Activated CD8-positive, alpha-beta memory T cell treated with anti-CD3 and anti-CD28 coated beads for 24 hours (primary cell): Measurements from ENCODE around the gene MEPCE.

ENCODE experiments used
- DNase-seq: peaks from one replicate; pipeline ENCODE4 v3.0.0-alpha.2; 2020

MEPCE gene

GRCh38 chr7:100465299-100465698 is 35.7 kb downstream of the MEPCE start:
- no peak for DNase-seq

- DNase-seq = no peak
These were observed 36.2 kb downstream of the MEPCE start for GRCh38 chr7:100465702-100466311.

GRCh38 chr7:100466653-100467605 is 37.3 kb downstream of the MEPCE start:
- no peak for DNase-seq

GRCh38 chr7:100467638-100468373 is 38.2 kb downstream of the MEPCE start:
- no peak for DNase-seq

- peak; percentile 96 for DNase-seq
These were observed 39.8 kb downstream of the MEPCE start for GRCh38 chr7:100469227-100470044.

- no peak for DNase-seq
These were observed 41.4 kb downstream of the MEPCE start for GRCh38 chr7:100471021-100471420.

GRCh38 chr7:100472121-100472851 is 42.7 kb downstream of the MEPCE start:
- DNase-seq = no peak

GRCh38 chr7:100472854-100473499 is 43.3 kb downstream of the MEPCE start:
- DNase-seq = no peak

GRCh38 chr7:100475549-100475948 is 45.9 kb downstream of the MEPCE start:
- peak; percentile 70 for DNase-seq

- DNase-seq = no peak
These were observed 46.6 kb downstream of the MEPCE start for GRCh38 chr7:100476101-100476780.

- DNase-seq = peak; percentile 76
These were observed 47.6 kb downstream of the MEPCE start for GRCh38 chr7:100476903-100477870.

GRCh38 chr7:100477871-100478267 is 48.2 kb downstream of the MEPCE start:
- peak; percentile 72 for DNase-seq

GRCh38 chr7:100478958-100479660 is 49.5 kb downstream of the MEPCE start, which contains the start of gene TSC22D4:
TSS of gene TSC22D4 (minus strand) at chr7:100479214. CDS start at chr7:100478038, 1,176 bp downstream.
- peak; percentile 95 for DNase-seq

- DNase-seq = no peak
These were observed 51.8 kb downstream of the MEPCE start for GRCh38 chr7:100481466-100481865.

- no peak for DNase-seq
These were observed 53.1 kb downstream of the MEPCE start for GRCh38 chr7:100482728-100483089.

GRCh38 chr7:100483090-100483721 is 53.6 kb downstream of the MEPCE start:
- DNase-seq = peak; percentile 95
